Effector memory CD8-positive, alpha-beta T cell (primary cell): ENCODE results near the gene TBXAS1.
A peak's percentile ranks its signal among the peaks of the same experiment; 100 is the strongest.

ENCODE experiments used
- ATAC-seq: fragments of 150-1000 bp; cut with Tn5 transposase; replicated peaks from 2 replicates; pipeline ENCODE4 v1.10.0; 2021; ENCODE audit warnings: mild to moderate bottlenecking, moderate library complexity
- DNase-seq, 3 experiments: peaks; one replicate each; pipeline ENCODE4 v3.0.0; 2021
- H3K27ac Mint-ChIP-seq, 2 donors: one replicate each; pipeline ENCODE4 v1.8.0; 2022; ENCODE audit warnings: mild to moderate bottlenecking in 2 of 2, mixed read lengths in 2 of 2, moderate library complexity in 2 of 2
- H3K27me3 Mint-ChIP-seq, 2 donors: one replicate each; pipeline ENCODE4 v1.8.0; 2022; ENCODE audit warnings: mixed read lengths in 2 of 2
- H3K36me3 Mint-ChIP-seq: one replicate; pipeline ENCODE4 v1.8.0; 2022; ENCODE audit warnings: mild to moderate bottlenecking, moderate library complexity, mixed read lengths; ENCODE audit not compliant: insufficient read depth
- H3K4me1 Mint-ChIP-seq, 2 donors: one replicate each; pipeline ENCODE4 v1.8.0; 2022; ENCODE audit warnings: low read depth in 2 of 2, mixed read lengths in 2 of 2
- H3K4me3 Mint-ChIP-seq, 2 donors: one replicate each; pipeline ENCODE4 v1.8.0; 2022; ENCODE audit warnings: mild to moderate bottlenecking in 2 of 2, mixed read lengths in 2 of 2, moderate library complexity in 2 of 2
- H3K9me3 Mint-ChIP-seq, 2 donors: one replicate each; pipeline ENCODE4 v1.8.0; 2022; ENCODE audit warnings: mixed read lengths in 2 of 2

TBXAS1 gene

DNA sequence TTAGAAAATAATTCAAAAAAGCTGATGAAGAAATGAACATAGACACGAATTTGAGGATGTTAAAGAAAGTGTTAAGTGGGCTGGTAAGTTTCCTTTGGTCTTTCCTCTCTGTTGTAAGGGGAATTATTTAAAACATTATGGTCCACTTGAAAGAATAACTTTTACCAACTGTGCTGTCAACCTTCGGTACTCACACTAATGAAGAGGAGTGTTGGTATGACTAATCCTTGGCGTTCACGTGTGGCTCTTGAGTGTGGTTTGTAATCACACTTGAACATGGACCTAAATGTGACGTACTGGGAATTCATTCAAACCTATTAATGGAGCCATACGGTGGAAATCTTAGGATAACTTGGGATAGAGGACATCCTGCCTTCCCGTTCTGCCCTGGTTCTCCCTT lies 41.3 kb downstream of the TBXAS1 start:
- H3K27ac Mint-ChIP-seq = no peak overlapping the region
- H3K36me3 Mint-ChIP-seq = no peaks in the 10 kb centered on the region
- no peak for ATAC-seq
- peaks cover under 1 to 11% of the 10 kb centered on the region in 2 donors for H3K27me3 Mint-ChIP-seq
- H3K4me3 Mint-ChIP-seq = no peak overlapping the region
- peaks cover 0 to 2% of the 10 kb centered on the region in 2 donors for H3K4me1 Mint-ChIP-seq
- no peak for DNase-seq
- H3K9me3 Mint-ChIP-seq = no peaks in the 10 kb centered on the region

DNA sequence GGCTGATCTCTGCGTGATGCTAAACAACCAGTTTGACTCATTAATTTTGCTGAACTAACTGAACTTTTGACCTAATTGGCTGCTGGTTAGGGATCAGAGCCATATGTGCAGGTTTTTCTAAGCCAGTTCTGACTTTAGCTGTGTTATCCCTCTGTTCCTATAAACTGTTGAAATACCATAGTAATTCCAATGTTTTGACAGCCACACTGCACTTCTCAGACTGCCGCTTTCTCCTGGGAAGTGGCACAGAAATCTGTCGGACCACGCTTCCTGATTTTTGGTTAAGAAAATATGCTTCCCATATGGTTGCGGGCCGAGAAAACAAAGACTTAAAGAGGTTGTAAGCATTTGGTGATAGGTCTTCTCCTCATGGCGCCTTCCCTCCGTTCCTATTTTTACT lies 42.3 kb downstream of the TBXAS1 start:
- Mint-ChIP-seq H3K27me3 (peaks cover 0 to 12% of the 10 kb centered on the region in 2 donors), H3K9me3 (no peaks in the 10 kb centered on the region), H3K4me1 (peaks cover 0 to 2% of the 10 kb centered on the region in 2 donors), H3K36me3 (no peaks in the 10 kb centered on the region), H3K27ac (no peak overlapping the region), H3K4me3 (no peak overlapping the region)
- ATAC-seq (no peak), DNase-seq (no peak)

GRCh38 chr7:139871820-139872219 lies 42.8 kb downstream of the TBXAS1 start:
- no peak overlapping the region for H3K27ac Mint-ChIP-seq
- H3K36me3 Mint-ChIP-seq = no peaks in the 10 kb centered on the region
- H3K4me3 Mint-ChIP-seq = no peak overlapping the region
- H3K27me3 Mint-ChIP-seq = peaks cover 0 to 16% of the 10 kb centered on the region in 2 donors
- no peak for ATAC-seq
- peaks cover 0 to 2% of the 10 kb centered on the region in 2 donors for H3K4me1 Mint-ChIP-seq
- DNase-seq = no peak
- no peaks in the 10 kb centered on the region for H3K9me3 Mint-ChIP-seq

DNA sequence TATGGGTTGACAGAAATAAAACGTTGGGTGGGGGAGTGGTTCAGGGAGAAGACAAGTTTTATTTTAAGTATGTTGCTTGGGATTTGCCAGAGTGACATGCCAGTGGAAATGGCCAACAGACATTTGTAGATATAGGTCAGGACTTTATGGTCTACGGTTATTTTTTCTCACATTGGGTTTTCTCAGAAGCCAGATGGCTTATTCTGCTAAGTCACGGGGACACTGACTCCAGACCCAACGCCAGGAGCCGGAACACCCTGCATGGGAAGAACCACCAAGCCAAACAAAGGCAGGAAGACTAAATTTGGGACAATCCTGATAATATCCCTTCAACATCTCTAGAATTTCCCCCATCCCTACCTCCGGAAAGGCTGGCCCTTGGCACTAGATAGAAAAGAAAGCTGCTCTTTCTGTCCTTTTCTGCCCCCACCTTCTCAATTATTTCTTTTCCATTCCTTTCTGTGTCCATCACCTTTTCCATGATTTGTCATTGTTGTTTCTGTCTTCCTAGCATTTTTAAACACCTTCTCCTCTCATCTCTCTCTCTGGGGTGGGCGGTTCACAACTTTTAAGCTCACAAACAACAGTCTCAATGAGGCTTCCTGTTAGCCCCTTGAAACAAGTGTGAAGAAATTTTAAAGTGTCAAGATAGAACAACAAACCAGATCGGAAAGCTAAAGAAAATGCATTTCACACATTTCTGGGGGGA lies 44.7 kb downstream of the TBXAS1 start:
- no peaks in the 10 kb centered on the region for H3K9me3 Mint-ChIP-seq
- H3K4me1 Mint-ChIP-seq = peaks cover 0 to 2% of the 10 kb centered on the region in 2 donors
- H3K27ac Mint-ChIP-seq = no peak overlapping the region
- ATAC-seq (peak; percentile 39), DNase-seq (no peak)
- no peaks in the 10 kb centered on the region for H3K36me3 Mint-ChIP-seq
- peaks cover 0 to 24% of the 10 kb centered on the region in 2 donors for H3K27me3 Mint-ChIP-seq
- peak overlapping the region in 1 of 2 donors; percentile 0 for H3K4me3 Mint-ChIP-seq

DNA sequence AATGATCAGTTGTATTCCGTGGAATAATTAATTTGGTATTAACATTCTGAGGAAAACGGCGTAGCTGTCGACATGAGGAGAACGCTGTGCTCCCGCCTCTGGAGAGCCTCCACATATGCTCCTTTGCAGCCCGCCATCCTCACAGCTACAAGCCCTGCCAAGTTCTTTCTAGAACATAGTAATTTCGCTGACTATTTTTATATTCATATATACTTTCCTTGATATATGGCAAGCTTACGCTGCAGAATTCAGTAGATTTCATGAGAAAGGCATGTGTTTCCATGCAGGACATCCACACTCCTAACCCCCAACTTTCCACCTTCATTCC lies 45.2 kb downstream of the TBXAS1 start:
- H3K27ac Mint-ChIP-seq = no peak overlapping the region
- ATAC-seq = no peak
- no peaks in the 10 kb centered on the region for H3K9me3 Mint-ChIP-seq
- DNase-seq = no peak
- no peaks in the 10 kb centered on the region for H3K36me3 Mint-ChIP-seq
- peaks cover 0 to 24% of the 10 kb centered on the region in 2 donors for H3K27me3 Mint-ChIP-seq
- H3K4me1 Mint-ChIP-seq = peaks cover 0 to 2% of the 10 kb centered on the region in 2 donors
- H3K4me3 Mint-ChIP-seq = no peak overlapping the region

DNA sequence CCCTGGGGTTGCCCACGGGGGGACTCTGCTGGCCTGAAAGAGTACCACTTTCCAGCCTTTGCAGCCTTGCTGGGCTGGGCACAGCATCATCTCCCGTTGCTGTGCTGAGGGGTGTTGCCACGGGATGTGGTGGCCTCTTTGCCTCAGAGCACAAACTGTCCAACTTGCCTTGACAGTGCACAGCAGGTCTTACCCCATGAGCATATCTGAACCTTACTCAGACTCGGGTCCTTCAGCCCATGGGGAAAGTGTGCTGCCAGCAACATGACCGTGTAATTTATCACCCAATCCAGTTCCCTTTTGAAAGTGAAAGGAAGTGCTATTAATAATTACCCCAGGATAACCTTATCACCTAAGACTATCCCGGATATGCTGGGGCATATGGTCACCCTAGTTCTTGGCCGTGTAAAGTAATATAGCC lies 46.8 kb downstream of the TBXAS1 start:
- Mint-ChIP-seq H3K27ac (no peak overlapping the region), H3K27me3 (peaks cover 0 to 24% of the 10 kb centered on the region in 2 donors), H3K4me3 (no peak overlapping the region), H3K4me1 (no peaks in the 10 kb centered on the region), H3K9me3 (no peaks in the 10 kb centered on the region), H3K36me3 (no peaks in the 10 kb centered on the region)
- DNase-seq = no peak
- ATAC-seq = peak; percentile 50

DNA sequence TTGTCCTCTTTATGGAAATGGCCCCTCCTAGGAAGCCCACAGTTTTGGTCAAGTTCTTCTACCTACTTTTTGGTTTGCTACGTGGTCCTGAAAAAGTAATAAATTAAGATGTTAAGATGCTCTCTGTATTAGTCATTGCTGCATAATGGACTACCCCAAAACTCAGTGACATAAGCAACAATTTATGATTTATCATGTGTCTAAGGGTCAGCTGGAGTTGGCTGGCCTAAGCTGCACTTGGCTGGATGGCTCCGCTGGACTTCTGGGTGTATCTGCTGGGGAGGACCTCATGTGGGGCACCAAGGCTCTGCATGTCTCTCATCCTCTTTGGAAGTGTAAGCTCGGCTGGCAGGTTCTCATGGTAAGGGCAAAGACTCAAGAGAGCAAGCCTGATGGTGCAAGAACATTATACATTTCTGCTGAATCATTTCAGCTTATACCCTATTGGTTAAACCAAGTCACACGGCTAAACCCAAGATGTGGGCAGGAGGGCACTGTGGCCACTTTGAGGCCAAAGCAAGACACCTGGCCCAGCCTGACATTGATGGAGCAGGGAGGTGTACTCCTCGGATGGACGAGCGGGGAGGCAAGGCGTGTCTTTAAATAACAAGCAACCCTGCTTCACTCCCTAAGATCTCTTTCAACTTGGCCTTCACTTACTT lies 47.7 kb downstream of the TBXAS1 start:
- ATAC-seq = no peak
- no peaks in the 10 kb centered on the region for H3K4me1 Mint-ChIP-seq
- DNase-seq = no peak
- H3K36me3 Mint-ChIP-seq = no peaks in the 10 kb centered on the region
- no peak overlapping the region for H3K27ac Mint-ChIP-seq
- H3K9me3 Mint-ChIP-seq = no peaks in the 10 kb centered on the region
- H3K27me3 Mint-ChIP-seq = peaks cover 2 to 28% of the 10 kb centered on the region in 2 donors
- no peak overlapping the region for H3K4me3 Mint-ChIP-seq

- Mint-ChIP-seq H3K27me3 (peaks cover 9 to 22% of the 10 kb centered on the region in 2 donors), H3K4me1 (peaks cover 0 to 1% of the 10 kb centered on the region in 2 donors), H3K36me3 (no peaks in the 10 kb centered on the region), H3K4me3 (no peak overlapping the region), H3K27ac (no peak overlapping the region), H3K9me3 (no peaks in the 10 kb centered on the region)
- DNase-seq = no peak
- ATAC-seq = no peak
Observed at GRCh38 chr7:139883814-139884213, 54.8 kb downstream of the TBXAS1 start.

- DNase-seq = no peak
- Mint-ChIP-seq H3K27me3 (peaks cover 9 to 22% of the 10 kb centered on the region in 2 donors), H3K4me3 (no peak overlapping the region), H3K4me1 (peaks cover 0 to 1% of the 10 kb centered on the region in 2 donors), H3K27ac (no peak overlapping the region), H3K36me3 (no peaks in the 10 kb centered on the region), H3K9me3 (no peaks in the 10 kb centered on the region)
- ATAC-seq = no peak
Observed at GRCh38 chr7:139884441-139884840, 55.4 kb downstream of the TBXAS1 start.

DNA sequence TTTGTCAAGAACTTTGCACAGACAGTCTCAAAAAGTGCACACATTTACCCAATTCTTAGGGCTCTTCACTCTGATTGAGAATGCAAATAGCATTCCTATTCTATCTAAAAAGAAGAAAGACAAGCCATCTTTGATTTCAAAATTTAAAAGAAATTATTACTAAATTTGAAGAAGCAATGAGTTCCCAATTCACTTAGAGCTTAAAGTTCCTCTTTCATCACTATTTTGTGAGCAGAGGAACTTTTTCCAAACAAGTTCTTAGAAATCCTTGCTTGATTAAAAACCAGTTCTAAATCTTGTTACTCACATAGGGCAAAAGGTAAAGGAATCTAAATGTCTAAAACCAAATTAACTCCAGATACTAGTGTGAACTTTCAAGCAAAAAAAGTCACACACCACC lies 56.4 kb downstream of the TBXAS1 start:
- Mint-ChIP-seq H3K4me1 (peaks cover 0 to 1% of the 10 kb centered on the region in 2 donors), H3K9me3 (no peaks in the 10 kb centered on the region), H3K4me3 (no peak overlapping the region), H3K36me3 (no peaks in the 10 kb centered on the region), H3K27me3 (peaks cover 9 to 17% of the 10 kb centered on the region in 2 donors), H3K27ac (no peak overlapping the region)
- ATAC-seq (no peak), DNase-seq (no peak)

GRCh38 chr7:139886206-139886605 lies 57.1 kb downstream of the TBXAS1 start:
- H3K27me3 Mint-ChIP-seq = peaks cover 9 to 17% of the 10 kb centered on the region in 2 donors
- H3K4me3 Mint-ChIP-seq = no peak overlapping the region
- no peaks in the 10 kb centered on the region for H3K36me3 Mint-ChIP-seq
- no peak overlapping the region for H3K27ac Mint-ChIP-seq
- ATAC-seq (peak; percentile 54), DNase-seq (no peak)
- H3K4me1 Mint-ChIP-seq = peaks cover 0 to 1% of the 10 kb centered on the region in 2 donors
- H3K9me3 Mint-ChIP-seq = no peaks in the 10 kb centered on the region

DNA sequence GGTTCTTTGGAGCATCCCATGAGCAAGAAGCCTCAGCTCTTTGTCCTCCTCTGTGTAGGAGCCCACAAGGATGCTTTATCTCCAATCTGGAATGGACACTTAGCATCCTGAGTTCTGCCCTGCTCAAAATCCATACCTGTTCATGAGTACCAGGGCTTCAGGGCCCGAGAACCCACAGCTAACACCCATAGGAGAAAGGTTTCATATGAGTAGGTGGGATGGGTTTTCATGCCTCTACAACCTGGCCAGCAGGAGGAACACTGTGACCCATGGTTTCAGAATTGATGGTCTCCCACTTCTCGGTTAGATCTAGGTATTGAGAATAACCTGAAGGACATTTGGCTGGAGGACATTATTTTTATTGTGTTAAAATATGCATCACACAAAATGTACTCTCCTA lies 57.8 kb downstream of the TBXAS1 start:
- ATAC-seq = no peak
- no peaks in the 10 kb centered on the region for H3K36me3 Mint-ChIP-seq
- no peak overlapping the region for H3K4me3 Mint-ChIP-seq
- H3K4me1 Mint-ChIP-seq = peaks cover 0 to 1% of the 10 kb centered on the region in 2 donors
- H3K27me3 Mint-ChIP-seq = peaks cover 5 to 17% of the 10 kb centered on the region in 2 donors
- no peak for DNase-seq
- H3K27ac Mint-ChIP-seq = no peak overlapping the region
- no peaks in the 10 kb centered on the region for H3K9me3 Mint-ChIP-seq

DNA sequence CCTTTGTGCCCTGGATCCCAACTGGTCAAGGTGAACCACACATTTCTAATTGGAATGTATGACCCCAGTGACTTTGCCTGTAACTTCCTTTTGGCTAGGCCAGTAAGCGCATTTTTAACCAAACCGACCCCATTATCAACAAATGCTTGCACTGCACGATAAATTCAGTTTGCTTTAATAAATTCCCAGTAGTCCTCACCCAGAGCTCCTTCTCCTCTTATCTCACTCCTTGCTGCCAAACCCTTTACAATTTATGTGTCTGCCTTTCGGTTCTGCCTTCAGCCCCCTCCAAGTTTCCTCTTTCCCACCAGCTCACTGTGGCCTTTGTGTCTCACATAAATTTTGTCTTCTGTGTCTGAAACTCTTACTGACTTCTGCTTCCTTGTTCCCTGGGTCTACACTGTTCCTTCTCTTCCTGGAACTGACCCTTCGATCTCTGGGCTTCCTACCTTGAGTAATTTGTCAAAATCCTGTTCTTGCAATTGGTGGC lies 59.0 kb downstream of the TBXAS1 start:
- Mint-ChIP-seq H3K4me3 (no peak overlapping the region), H3K27ac (no peak overlapping the region), H3K4me1 (peaks cover 0 to 1% of the 10 kb centered on the region in 2 donors)

More for the DNA sequence above, 59.0 kb downstream of the TBXAS1 start:
- peaks cover 0 to 18% of the 10 kb centered on the region in 2 donors for H3K27me3 Mint-ChIP-seq
- DNase-seq (no peak), ATAC-seq (no peak)
- H3K36me3 Mint-ChIP-seq = no peaks in the 10 kb centered on the region
- no peaks in the 10 kb centered on the region for H3K9me3 Mint-ChIP-seq
